NB4 (cell line): Measurements from ENCODE around the gene B3GNT2.

Experiments
- POLR2A ChIP-seq: IDR thresholded peaks from 2 replicates; pipeline ENCODE4 v1.6.1; 2011; ENCODE audit warnings: mild to moderate bottlenecking; ENCODE audit not compliant: insufficient read length; ENCODE audit errors: extremely low read depth
- TF ChIP-seq, protein P1 (sequence below): IDR thresholded peaks from one replicate; pipeline ENCODE4 v1.5.1; 2012; ENCODE audit warnings: low read depth, low read length
- TF ChIP-seq, protein P2 (sequence below): IDR thresholded peaks from 2 replicates; pipeline ENCODE4 v1.6.1; 2011; ENCODE audit warnings: low read depth, low read length

DNA sequence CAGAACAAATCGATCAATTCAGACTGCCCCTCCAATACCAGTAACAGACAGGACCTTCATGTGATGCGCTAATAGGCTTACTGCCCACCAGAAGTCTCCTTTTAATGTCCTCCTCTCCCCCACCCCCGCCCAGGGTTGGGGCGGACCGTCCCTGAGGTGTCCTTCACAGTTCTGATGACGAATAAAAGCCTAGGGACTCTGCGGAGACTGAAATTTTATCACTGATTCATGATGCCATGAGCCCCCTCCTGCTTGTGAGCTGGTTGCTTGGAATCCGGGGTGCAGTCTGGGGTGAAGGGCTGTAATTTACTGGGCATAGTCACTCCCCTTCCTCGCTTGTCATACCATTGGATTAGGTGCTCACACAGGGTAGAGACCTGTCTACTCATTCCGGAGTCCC, 42.3 kb downstream of the B3GNT2 start:
- TF ChIP-seq, protein P1, sequence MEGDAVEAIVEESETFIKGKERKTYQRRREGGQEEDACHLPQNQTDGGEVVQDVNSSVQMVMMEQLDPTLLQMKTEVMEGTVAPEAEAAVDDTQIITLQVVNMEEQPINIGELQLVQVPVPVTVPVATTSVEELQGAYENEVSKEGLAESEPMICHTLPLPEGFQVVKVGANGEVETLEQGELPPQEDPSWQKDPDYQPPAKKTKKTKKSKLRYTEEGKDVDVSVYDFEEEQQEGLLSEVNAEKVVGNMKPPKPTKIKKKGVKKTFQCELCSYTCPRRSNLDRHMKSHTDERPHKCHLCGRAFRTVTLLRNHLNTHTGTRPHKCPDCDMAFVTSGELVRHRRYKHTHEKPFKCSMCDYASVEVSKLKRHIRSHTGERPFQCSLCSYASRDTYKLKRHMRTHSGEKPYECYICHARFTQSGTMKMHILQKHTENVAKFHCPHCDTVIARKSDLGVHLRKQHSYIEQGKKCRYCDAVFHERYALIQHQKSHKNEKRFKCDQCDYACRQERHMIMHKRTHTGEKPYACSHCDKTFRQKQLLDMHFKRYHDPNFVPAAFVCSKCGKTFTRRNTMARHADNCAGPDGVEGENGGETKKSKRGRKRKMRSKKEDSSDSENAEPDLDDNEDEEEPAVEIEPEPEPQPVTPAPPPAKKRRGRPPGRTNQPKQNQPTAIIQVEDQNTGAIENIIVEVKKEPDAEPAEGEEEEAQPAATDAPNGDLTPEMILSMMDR = no peak
- no peak for TF ChIP-seq POLR2A
- TF ChIP-seq, protein P2, sequence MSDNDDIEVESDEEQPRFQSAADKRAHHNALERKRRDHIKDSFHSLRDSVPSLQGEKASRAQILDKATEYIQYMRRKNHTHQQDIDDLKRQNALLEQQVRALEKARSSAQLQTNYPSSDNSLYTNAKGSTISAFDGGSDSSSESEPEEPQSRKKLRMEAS = no peak
